ENCODE results near the gene GOLPH3L. TPM values are rescaled to one million over a fixed set of nuclear protein-coding genes. Genes with fewer than 3 reads are reported as not detected.
"Not testable (repeated sequence)": the region's sequence is repeated elsewhere in the genome, so short reads cannot be mapped to it uniquely, and the experiment has no call there.

The GOLPH3L gene
- total RNA-seq, 2 experiments from 2014 or later: 15.4 to 18.8 TPM

DNA sequence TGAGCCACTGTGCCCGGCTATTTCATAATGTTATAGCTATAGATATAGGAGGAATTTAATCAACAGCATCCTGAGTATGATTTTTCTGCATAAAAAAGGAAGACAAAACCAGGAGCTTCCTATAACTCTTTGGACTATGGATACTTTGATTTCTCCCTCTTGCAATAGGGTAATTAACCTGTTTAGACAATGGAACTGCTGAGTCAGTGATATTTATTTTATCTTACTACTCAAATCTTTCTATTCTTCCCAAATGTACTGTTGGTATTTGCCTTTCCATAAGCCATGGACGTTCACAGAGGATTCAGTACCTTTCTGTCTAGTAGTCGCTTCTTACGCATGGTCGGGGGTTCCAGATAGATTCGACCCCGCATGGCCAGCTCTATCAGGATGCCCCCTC, 33.6 kb downstream of the GOLPH3L start:
- POLR2A ChIA-PET: no interaction called here

GRCh38 chr1:150662811-150663210, 34.1 kb downstream of the GOLPH3L start:
- CTCF ChIA-PET: no interaction called here
- POLR2A ChIA-PET: no interaction called here

More for the DNA sequence above, 33.6 kb downstream of the GOLPH3L start:
- CTCF ChIA-PET: interaction anchor here (1.3 kb wide), 1 partner anchor 259 kb away, joined by 5 read pairs; no protein-coding TSS in a partner anchor

GRCh38 chr1:150661156-150661555, 35.8 kb downstream of the GOLPH3L start:
- CTCF ChIA-PET: no interaction called here
- POLR2A ChIA-PET: interaction anchor here (0.6 kb wide), 1 partner anchor 125 kb away, joined by 3 read pairs; no protein-coding TSS in a partner anchor

- POLR2A ChIA-PET: no interaction called here
- CTCF ChIA-PET: no interaction called here
These were observed 36.4 kb downstream of the GOLPH3L start for GRCh38 chr1:150660584-150660983.

DNA sequence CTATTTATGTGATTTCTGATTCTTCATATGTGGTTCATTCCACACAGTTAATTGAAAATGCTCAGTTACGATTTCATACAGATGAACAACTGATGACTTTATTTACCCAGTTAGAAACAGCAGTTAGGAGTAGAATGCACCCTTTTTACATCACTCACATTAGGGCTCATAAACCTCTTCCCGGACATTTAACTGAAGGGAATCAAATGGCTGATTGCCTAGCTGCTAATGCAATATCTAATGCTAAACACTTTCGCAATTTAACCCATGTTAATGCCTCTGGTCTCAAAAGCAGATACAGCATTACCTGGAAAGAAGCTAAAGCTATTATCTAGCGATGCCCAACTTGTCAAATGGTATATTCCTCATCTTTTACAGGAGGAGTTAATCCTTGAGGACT, 39.9 kb downstream of the GOLPH3L start:
- CTCF ChIA-PET: not testable (repeated sequence)

DNA sequence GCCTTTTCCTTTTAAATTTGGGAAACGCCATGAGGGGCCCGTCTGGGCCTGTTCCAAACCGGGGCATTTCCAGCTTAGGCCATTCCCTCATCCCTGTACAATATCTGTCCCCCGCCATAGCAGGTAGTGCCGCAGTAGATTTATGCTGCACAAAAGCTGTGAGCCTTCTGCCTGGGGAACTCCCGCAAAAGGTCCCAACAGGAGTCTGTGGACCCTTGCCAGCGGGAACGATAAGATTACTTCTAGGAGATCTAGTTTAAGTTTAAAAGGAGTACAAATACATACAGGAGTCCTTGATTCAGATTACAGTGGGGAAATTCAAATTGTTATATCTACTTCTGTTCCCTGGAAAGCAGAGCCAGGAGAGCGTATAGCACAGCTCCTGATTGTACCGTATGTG, 42.3 kb downstream of the GOLPH3L start:
- POLR2A ChIA-PET: not testable (repeated sequence)
- CTCF ChIA-PET: interaction anchor here (0.5 kb wide), 1 partner anchor 428 kb away, joined by 5 read pairs; no protein-coding TSS in a partner anchor

More for the DNA sequence above, 39.9 kb downstream of the GOLPH3L start:
- POLR2A ChIA-PET: not testable (repeated sequence)

DNA sequence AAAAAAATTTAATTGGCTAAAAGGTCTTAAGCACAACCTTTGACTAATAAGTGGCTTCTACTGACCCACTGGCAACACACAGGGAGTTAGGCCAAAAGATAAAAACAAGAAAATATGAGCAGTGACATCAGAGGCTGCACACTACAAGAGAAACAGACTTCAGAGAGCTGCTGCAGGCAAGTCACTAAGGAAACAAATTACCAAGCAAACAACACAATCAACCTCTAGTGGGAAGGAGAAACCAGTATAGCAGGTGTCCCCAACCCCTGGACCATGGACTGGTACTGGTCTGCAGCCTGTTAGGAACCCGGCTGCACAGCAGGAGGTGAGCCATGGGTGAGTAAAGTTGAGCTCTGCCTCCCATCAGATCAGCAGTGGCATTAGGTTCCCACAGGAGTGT, 46.8 kb downstream of the GOLPH3L start:
- POLR2A ChIA-PET: no interaction called here
- CTCF ChIA-PET: no interaction called here

- POLR2A ChIA-PET: no interaction called here
- CTCF ChIA-PET: no interaction called here
These were observed 47.4 kb downstream of the GOLPH3L start for GRCh38 chr1:150649441-150650075.

DNA sequence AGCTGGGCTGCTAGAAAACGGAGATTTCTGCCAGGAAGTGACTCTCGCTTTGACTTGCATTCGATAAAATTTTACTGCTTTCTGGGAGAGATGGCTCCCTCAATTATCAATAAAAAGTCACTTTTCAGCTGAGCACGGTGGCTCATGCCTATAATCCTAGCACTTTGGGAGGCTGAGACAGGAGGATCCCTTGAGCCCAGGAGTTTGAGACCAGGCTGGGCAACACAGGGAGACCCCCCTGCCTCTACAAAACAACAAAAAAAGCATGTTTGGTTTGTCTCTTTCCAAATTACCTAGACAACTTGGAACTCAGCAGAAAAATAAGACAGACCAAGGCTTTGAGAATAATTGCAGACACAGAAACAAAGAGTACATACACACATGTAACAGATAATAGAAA, 54.7 kb downstream of the GOLPH3L start:
- ChIA-PET CTCF (no interaction called here), POLR2A (interaction anchor here (0.6 kb wide), 1 partner anchor 313 kb away, joined by 6 read pairs; no protein-coding TSS in a partner anchor)

DNA sequence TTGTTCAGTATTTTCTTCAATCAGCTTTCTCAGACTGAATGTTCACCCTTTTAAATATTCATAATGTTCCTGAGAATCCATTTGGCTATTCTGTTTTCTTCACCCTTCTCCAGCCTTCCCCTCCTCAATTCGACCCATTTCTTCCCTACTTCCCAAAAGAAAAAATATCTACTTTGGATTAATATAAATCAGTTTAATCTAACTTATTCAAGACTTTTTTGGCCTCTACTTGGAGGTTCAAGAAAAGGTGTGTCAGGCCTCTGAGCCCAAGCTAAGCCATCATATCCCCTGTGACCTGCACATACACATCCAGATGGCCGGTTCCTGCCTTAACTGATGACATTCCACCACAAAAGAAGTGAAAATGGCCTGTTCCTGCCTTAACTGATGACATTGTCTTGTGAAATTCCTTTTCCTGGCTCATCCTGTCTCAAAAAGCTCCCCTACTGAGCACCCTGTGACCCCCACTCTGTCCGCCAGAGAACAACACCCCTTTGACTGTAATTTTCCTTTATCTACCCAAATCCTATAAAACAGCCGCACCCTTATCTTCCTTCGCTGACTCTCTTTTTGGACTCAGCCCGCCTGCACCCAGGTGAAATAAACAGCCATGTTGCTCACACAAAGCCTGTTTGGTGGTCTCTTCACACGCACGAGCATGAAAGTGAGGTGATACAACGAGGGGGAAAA, 55.7 kb downstream of the GOLPH3L start:
- CTCF ChIA-PET: not testable (repeated sequence)

DNA sequence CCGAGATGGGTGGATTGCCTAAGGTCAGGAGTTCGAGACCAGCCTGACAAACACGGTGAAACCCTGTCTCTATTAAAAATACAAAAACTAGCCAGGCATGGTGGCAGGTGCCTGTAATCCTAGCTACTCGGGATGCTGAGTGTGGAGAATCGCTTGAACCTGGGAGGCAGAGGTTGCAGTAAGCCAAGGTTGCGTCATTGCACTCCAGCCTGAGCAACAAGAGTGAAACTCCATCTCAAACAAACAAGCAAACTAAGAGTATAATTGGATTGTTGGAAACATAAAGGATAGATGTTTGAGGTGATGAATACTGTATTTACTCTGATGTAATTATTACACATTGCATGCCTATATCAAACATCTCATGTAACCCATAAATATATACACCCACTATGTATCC, 58.5 kb downstream of the GOLPH3L start:
- CTCF ChIA-PET: interaction anchor here (0.6 kb wide), 1 partner anchor 233 kb away, joined by 4 read pairs; no protein-coding TSS in a partner anchor
- POLR2A ChIA-PET: not testable (repeated sequence)

More for the DNA sequence above, 55.7 kb downstream of the GOLPH3L start:
- POLR2A ChIA-PET: not testable (repeated sequence)

DNA sequence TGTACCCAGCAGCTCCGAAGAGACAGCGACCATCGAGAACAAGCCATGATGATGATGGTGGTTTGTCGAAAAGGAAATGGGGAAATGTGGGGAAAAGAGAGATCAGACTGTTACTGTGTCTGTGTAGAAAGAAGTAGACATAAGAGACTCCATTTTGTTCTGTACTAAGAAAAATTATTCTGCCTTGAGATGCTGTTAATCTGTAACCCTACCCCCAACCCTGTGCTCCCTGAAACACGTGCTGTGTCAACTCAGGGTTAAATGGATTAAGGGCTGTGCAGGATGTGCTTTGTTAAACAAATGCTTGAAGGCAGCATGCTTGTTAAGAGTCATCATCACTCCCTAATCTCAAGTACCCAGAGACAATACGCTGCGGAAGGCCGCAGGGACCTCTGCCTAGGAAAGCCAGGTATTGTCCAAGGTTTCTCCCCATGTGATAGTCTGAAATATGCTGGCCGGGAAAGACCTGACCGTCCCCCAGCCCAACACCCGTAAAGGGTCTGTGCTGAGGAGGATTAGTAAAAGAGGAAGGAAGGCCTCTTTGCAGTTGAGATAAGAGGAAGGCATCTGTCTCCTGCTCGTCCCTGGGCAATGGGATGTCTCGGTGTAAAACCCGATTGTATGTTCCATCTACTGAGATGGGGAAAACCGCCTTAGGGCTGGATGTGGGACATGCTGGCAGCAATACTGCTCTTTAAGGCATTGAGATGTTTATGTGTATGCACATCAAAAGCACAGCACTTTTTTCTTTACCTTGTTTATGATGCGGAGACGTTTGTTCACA, 61.9 kb downstream of the GOLPH3L start:
- POLR2A ChIA-PET, CTCF ChIA-PET: not testable (repeated sequence)

GRCh38 chr1:150629115-150629928, 67.6 kb downstream of the GOLPH3L start, which contains the start of gene ENSA:
Gene ENSA, minus strand, starts transcription at chr1:150629612. Its CDS starts 142 bp downstream, at chr1:150629470.
- CTCF ChIA-PET: interaction anchor here (1.0 to 2.0 kb wide), 6 partner anchors 13 to 137 kb away, joined by 3 to 9 read pairs (median 4); partner anchors contain the start of genes CTSS and MCL1
- POLR2A ChIA-PET: interaction anchor here (0.5 to 5.4 kb wide), 20 partner anchors 8 to 377 kb away, joined by 3 to 53 read pairs (median 4); partner anchors contain the start of genes GOLPH3L, MCL1, MINDY1 and RPRD2

GRCh38 chr1:150628766-150629114, 68.2 kb downstream of the GOLPH3L start:
- CTCF ChIA-PET: interaction anchor here (1.2 to 2.0 kb wide), 4 partner anchors 49 to 137 kb away, joined by 3 to 9 read pairs (median 5); partner anchors contain the start of genes CTSS and MCL1

DNA sequence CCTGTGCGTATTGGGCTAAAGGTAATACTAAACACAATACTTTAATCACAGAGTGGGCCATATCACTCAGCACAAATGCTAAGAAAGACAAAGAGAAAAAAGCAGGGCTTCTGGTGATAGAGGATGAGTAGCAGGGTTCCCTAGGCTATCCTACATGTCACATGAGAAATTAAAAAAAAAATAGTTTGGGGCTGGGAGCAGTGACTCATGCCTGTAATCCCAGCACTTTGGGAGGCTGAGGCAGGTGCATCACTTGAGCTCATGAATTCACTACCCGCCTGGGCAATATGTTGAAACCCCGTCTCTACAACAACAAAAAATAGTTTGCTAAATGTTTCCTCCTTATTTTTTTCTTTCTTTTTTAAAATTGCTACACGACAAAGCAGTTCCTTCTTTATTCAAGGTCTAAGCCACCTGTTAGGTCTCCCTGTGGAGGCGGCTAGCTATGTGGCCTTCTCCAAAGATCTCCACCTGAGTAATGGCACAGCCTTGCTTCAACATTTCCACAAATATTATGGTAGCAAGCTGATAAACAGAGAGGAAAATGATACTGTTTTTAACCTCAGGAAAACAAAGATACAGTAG, 69.0 kb downstream of the GOLPH3L start:
- CTCF ChIA-PET: interaction anchor here (0.6 to 2.2 kb wide), 3 partner anchors 67 to 268 kb away, joined by 3 to 8 read pairs (median 4); no protein-coding TSS in a partner anchor

More at GRCh38 chr1:150628766-150629114, 68.2 kb downstream of the GOLPH3L start:
- POLR2A ChIA-PET: interaction anchor here (0.5 to 5.4 kb wide), 13 partner anchors 9 to 265 kb away, joined by 3 to 53 read pairs (median 5); partner anchors contain the start of genes MCL1 and RPRD2

GRCh38 chr1:150626150-150626549, 70.8 kb downstream of the GOLPH3L start:
- ChIA-PET CTCF (interaction anchor here (2.2 kb wide), 1 partner anchor 65 kb away, joined by 8 read pairs; no protein-coding TSS in a partner anchor), POLR2A (interaction anchor here (5.4 kb wide), 1 partner anchor 48 kb away, joined by 53 read pairs; the partner anchor contains the start of gene MCL1)

More for the DNA sequence above, 69.0 kb downstream of the GOLPH3L start:
- POLR2A ChIA-PET: interaction anchor here (0.6 to 5.4 kb wide), 5 partner anchors 46 to 264 kb away, joined by 3 to 53 read pairs (median 4); partner anchors contain the start of genes MCL1 and RPRD2

DNA sequence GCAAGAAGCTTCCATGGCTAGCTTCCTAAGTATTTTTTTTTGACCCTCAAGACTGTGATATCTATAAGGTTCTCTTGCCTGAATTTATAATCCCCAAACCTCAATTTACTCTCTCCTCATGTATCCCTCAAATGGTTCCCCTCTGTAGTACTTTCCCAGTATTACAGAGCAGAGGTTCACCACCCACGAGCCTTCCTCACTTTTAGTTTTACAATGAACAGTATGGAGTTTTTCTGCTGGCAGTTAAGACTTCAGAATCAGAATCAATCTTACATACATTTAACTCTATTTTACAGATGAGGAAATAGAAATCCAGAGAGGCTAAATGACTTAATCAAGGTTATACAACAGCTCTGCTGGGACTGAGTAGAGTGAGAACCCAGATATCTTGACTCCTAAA, 72.4 kb downstream of the GOLPH3L start:
- CTCF ChIA-PET: interaction anchor here (1.7 kb wide), 1 partner anchor 63 kb away, joined by 4 read pairs; no protein-coding TSS in a partner anchor
- POLR2A ChIA-PET: interaction anchor here (0.6 kb wide), 1 partner anchor 51 kb away, joined by 3 read pairs; no protein-coding TSS in a partner anchor

GRCh38 chr1:150624134-150624533, 72.8 kb downstream of the GOLPH3L start:
- CTCF ChIA-PET: interaction anchor here (1.7 kb wide), 1 partner anchor 63 kb away, joined by 4 read pairs; no protein-coding TSS in a partner anchor
- POLR2A ChIA-PET: interaction anchor here (0.6 kb wide), 1 partner anchor 51 kb away, joined by 3 read pairs; no protein-coding TSS in a partner anchor

Data from activated CD8-positive, alpha-beta memory T cell treated with anti-CD3 and anti-CD28 coated beads for 36 hours (primary cell).